H1 (cell line): ENCODE data around the gene GTSF1L. TPM values are rescaled to one million over a fixed set of nuclear protein-coding genes. Genes with fewer than 3 reads are reported as not detected.

Source experiments
- CTCF ChIA-PET: fragments of 300-600 bp; sonication (Branson Sonifier 250); formaldehyde crosslinking; loops from one replicate; lab custom pipeline; 2021; ENCODE audit not compliant: partially characterized antibody; lab: Charles Lee
- POLR2A ChIA-PET: fragments of 300-600 bp; sonication (Branson Sonifier 250); formaldehyde crosslinking; loops from one replicate; lab custom pipeline; 2021; ENCODE audit warnings: inconsistent platforms; ENCODE audit not compliant: partially characterized antibody; lab: Charles Lee
- DNase-seq, 2 experiments: peaks; one replicate each; pipeline versions ENCODE4 v3.0.0 to v3.0.0-alpha.2; 2010 to 2022; ENCODE audit warnings: low spot score in 2 of 2, low read depth in 1 of 2, mixed read lengths in 1 of 2
- FAIRE-seq: peaks from 2 replicates; lab custom pipeline; 2011; peaks lifted over from hg19 to GRCh38; lab: Jason Lieb, UNC
- H2AFZ ChIP-seq: 2 replicates; pipeline ENCODE4 v1.8.1; 2012; ENCODE audit warnings: low read length, inconsistent platforms
- H2AK5ac ChIP-seq: 2 replicates; pipeline ENCODE4 v1.6.1; 2013; ENCODE audit warnings: low read depth, low read length
- H2BK120ac ChIP-seq: replicated peaks from 2 replicates; pipeline ENCODE3; 2013; ENCODE audit warnings: low read depth, low read length, inconsistent platforms
- H2BK12ac ChIP-seq: 2 replicates; pipeline ENCODE4 v1.6.1; 2013; ENCODE audit warnings: low read depth, low read length
- H2BK15ac ChIP-seq: 2 replicates; pipeline ENCODE4 v1.6.1; 2013; ENCODE audit warnings: low read length
- H2BK20ac ChIP-seq: 2 replicates; pipeline ENCODE4 v1.6.1; 2013; ENCODE audit warnings: low read length
- H2BK5ac ChIP-seq: 2 replicates; pipeline ENCODE4 v1.6.1; 2013; ENCODE audit warnings: low read depth, low read length
- H3K14ac ChIP-seq: 2 replicates; pipeline ENCODE4 v1.6.1; 2013; ENCODE audit warnings: inconsistent platforms; ENCODE audit not compliant: insufficient read length
- H3K18ac ChIP-seq: 2 replicates; pipeline ENCODE4 v1.6.1; 2013; ENCODE audit warnings: low read length; ENCODE audit errors: extremely low read depth
- H3K23ac ChIP-seq: 2 replicates; pipeline ENCODE4 v1.6.1; 2013; ENCODE audit warnings: inconsistent platforms; ENCODE audit not compliant: insufficient read length
- H3K23me2 ChIP-seq: 2 replicates; pipeline ENCODE4 v1.6.1; 2013; ENCODE audit warnings: low read depth, low read length
- H3K27ac ChIP-seq: 2 replicates; pipeline ENCODE4 v1.6.1; 2011; ENCODE audit warnings: low read depth, low read length, inconsistent platforms
- H3K27me3 ChIP-seq, 4 experiments: replicated peaks in 1 of 4; 1 replicate in 1 of 4; 2 replicates in 3 of 4; pipeline versions ENCODE4 v1.6.1 to v1.8.1; 2011 to 2013; ENCODE audit warnings: low read length in 3 of 4, mild to moderate bottlenecking in 3 of 4, inconsistent platforms in 2 of 4, mixed read lengths in 2 of 4, moderate library complexity in 1 of 4; ENCODE audit not compliant: control insufficient read depth in 3 of 4, insufficient read depth in 3 of 4; ENCODE audit errors: extremely low read depth in 1 of 4
- H3K36me3 ChIP-seq, 4 experiments: 2 replicates each; pipeline versions ENCODE4 v1.6.1 to v1.8.1; 2011 to 2013; ENCODE audit warnings: mild to moderate bottlenecking in 4 of 4, low read length in 3 of 4, moderate library complexity in 2 of 4, control low read depth in 1 of 4, inconsistent platforms in 1 of 4; ENCODE audit not compliant: insufficient read depth in 4 of 4, control insufficient read depth in 2 of 4
- H3K4ac ChIP-seq: replicated peaks from 2 replicates; pipeline ENCODE3; 2013; ENCODE audit warnings: low read length, low read depth, mixed read lengths, inconsistent platforms; ENCODE audit not compliant: insufficient read length
- H3K4me1 ChIP-seq, 4 experiments: replicated peaks in 1 of 4; 1 replicate in 1 of 4; 2 replicates in 3 of 4; pipeline versions ENCODE4 v1.6.1 to v1.8.1; 2011 to 2013; ENCODE audit warnings: low read length in 3 of 4, inconsistent platforms in 2 of 4, mixed read lengths in 1 of 4; ENCODE audit not compliant: insufficient read depth in 4 of 4, control insufficient read depth in 3 of 4
- H3K4me2 ChIP-seq, 2 experiments: 2 replicates each; pipeline versions ENCODE4 v1.6.1 to v1.8.1; 2011 to 2013; ENCODE audit warnings: low read depth in 2 of 2, low read length in 2 of 2, control low read depth in 1 of 2, inconsistent platforms in 1 of 2, mild to moderate bottlenecking in 1 of 2; ENCODE audit not compliant: insufficient read depth in 1 of 2
- H3K4me3 ChIP-seq, 4 experiments: fragments of 200-600, 300-600 bp in 1 of 4; sonication (generic), shearing (Covaris generic), sonication (Bioruptor Twin) in 1 of 4; 2 replicates each; pipeline versions ENCODE4 v1.5.1 to v1.8.1; 2011 to 2016; ENCODE audit warnings: low read length in 4 of 4, low read depth in 3 of 4, control low read depth in 2 of 4, inconsistent platforms in 2 of 4, mild to moderate bottlenecking in 2 of 4, mixed read lengths in 1 of 4, moderate library complexity in 1 of 4; ENCODE audit not compliant: insufficient read depth in 2 of 4; ENCODE audit errors: extremely low read depth in 1 of 4
- H3K56ac ChIP-seq: replicated peaks from 2 replicates; pipeline ENCODE3; 2013; ENCODE audit warnings: low read depth, mild to moderate bottlenecking, mixed read lengths, low read length, inconsistent platforms; ENCODE audit not compliant: insufficient read length
- H3K79me1 ChIP-seq: 2 replicates; pipeline ENCODE4 v1.6.1; 2013; ENCODE audit warnings: low read depth, low read length, control low read depth
- H3K79me2 ChIP-seq, 2 experiments: 2 replicates each; pipeline versions ENCODE4 v1.6.1 to v1.8.1; 2012 to 2013; ENCODE audit warnings: low read length in 2 of 2, mild to moderate bottlenecking in 2 of 2, inconsistent platforms in 1 of 2; ENCODE audit not compliant: insufficient read depth in 2 of 2, control insufficient read depth in 1 of 2
- H3K9ac ChIP-seq, 4 experiments: replicated peaks in 1 of 4; 1 replicate in 1 of 4; 2 replicates in 3 of 4; pipeline versions ENCODE4 v1.6.1 to v1.8.1; 2011 to 2013; ENCODE audit warnings: low read depth in 3 of 4, low read length in 3 of 4, control low read depth in 2 of 4, mild to moderate bottlenecking in 2 of 4, moderate library complexity in 2 of 4, inconsistent platforms in 1 of 4; ENCODE audit errors: extremely low read depth in 1 of 4
- H3K9me3 ChIP-seq, 2 experiments: 2 replicates each; pipeline versions ENCODE4 v1.6.1 to v1.8.1; 2012 to 2013; ENCODE audit warnings: mild to moderate bottlenecking in 2 of 2, moderate library complexity in 2 of 2, control low read depth in 1 of 2, inconsistent platforms in 1 of 2, low read depth in 1 of 2, low read length in 1 of 2, mixed read lengths in 1 of 2; ENCODE audit not compliant: insufficient read depth in 2 of 2
- H4K20me1 ChIP-seq, 2 experiments: replicated peaks in 1 of 2; 2 replicates each; pipeline versions ENCODE3 to v1.8.1; 2011 to 2013; ENCODE audit warnings: inconsistent platforms in 2 of 2, low read length in 2 of 2, mild to moderate bottlenecking in 1 of 2; ENCODE audit not compliant: insufficient read depth in 2 of 2, control insufficient read depth in 1 of 2
- H4K5ac ChIP-seq: 2 replicates; pipeline ENCODE4 v1.6.1; 2013; ENCODE audit warnings: low read length, low read depth, mixed read lengths, inconsistent platforms; ENCODE audit not compliant: insufficient read length
- H4K8ac ChIP-seq: 2 replicates; pipeline ENCODE4 v1.8.0; 2013; ENCODE audit warnings: mild to moderate bottlenecking, moderate library complexity, low read length, inconsistent platforms; ENCODE audit not compliant: insufficient read depth; ENCODE audit errors: extremely low read depth
- H4K91ac ChIP-seq: replicated peaks from 2 replicates; pipeline ENCODE3; 2013; ENCODE audit warnings: low read length, mixed read lengths, inconsistent platforms; ENCODE audit not compliant: insufficient read length
- GABPA ChIP-seq: IDR thresholded peaks from 2 replicates; pipeline ENCODE4 v1.6.1; 2011; ENCODE audit warnings: mild to moderate bottlenecking, low read length, moderate library complexity, borderline replicate concordance; ENCODE audit not compliant: insufficient read depth
- MAFK ChIP-seq: IDR thresholded peaks from 2 replicates; pipeline ENCODE4 v1.6.1; 2012; ENCODE audit warnings: low read depth, mild to moderate bottlenecking, improper control_type of control experiment, low read length
- PHF8 ChIP-seq: fragments of 200-600 bp; sonication (generic); conservative IDR thresholded peaks from 2 replicates; pipeline ENCODE4 v1.7.1; 2012; ENCODE audit warnings: low read depth, mild to moderate bottlenecking, inconsistent platforms, low read length, moderate library complexity
- POLR2AphosphoS5 ChIP-seq: IDR thresholded peaks from 2 replicates; pipeline ENCODE4 v1.6.1; 2011; ENCODE audit warnings: low read depth, low read length
- TAF1 ChIP-seq: IDR thresholded peaks from 2 replicates; pipeline ENCODE4 v1.6.1; 2011; ENCODE audit warnings: mild to moderate bottlenecking, low read depth, low read length
- WGBS, 2 experiments: shearing (Covaris generic) in 1 of 2; methylation state at CpG; one replicate each; pipeline versions ENCODE4 v1.1.6 to v1.1.7; 2013 to 2015; ENCODE audit warnings: low lambda C conversion rate in 2 of 2, mixed read lengths in 2 of 2, inconsistent platforms in 1 of 2, low coverage in 1 of 2, missing lambda C conversion rate in 1 of 2; ENCODE audit not compliant: insufficient replicate concordance in 2 of 2, insufficient coverage in 1 of 2, insufficient read length in 1 of 2; ENCODE audit errors: extremely low coverage in 1 of 2, missing lambda C conversion rate in 1 of 2; 5-methylcytosine and 5-hydroxymethylcytosine counted together
- polyA plus RNA-seq, 7 experiments: library from polyadenylated mRNA; depleted of rRNA in 3 of 7; stranded (reverse) in 5 of 7; unstranded in 2 of 7; fragments of >200 nt in 5 of 7; fragments of 200-250 nt in 2 of 7; gene quantifications; 1 replicate in 5 of 7; 2 replicates in 1 of 7; 4 replicates in 1 of 7; pipeline versions ENCODE4 v1.2.1 to v1.2.3, GENCODE V29; 2011 to 2013; ENCODE audit warnings: missing spikeins in 2 of 7, mixed read lengths in 2 of 7
- total RNA-seq: library from RNA; stranded (reverse); fragmentation: NEBNext Ultra II Directional; extraction: Animal tissue kit (Norgen Biotek cat#: 25700); gene quantifications from 2 replicates; pipeline ENCODE4 v1.2.1, GENCODE V29; 2021
- TF ChIP-seq, protein P1 (sequence below): IDR thresholded peaks from 2 replicates; pipeline ENCODE4 v1.6.1; 2011; ENCODE audit warnings: low read depth, mild to moderate bottlenecking, low read length; ENCODE audit not compliant: insufficient read depth
- TF ChIP-seq, protein P2 (sequence below): IDR thresholded peaks from 2 replicates; pipeline ENCODE4 v1.6.1; 2011; ENCODE audit warnings: low read length, improper control_type of control experiment

Gene GTSF1L
- total and polyA plus RNA-seq, 2 of the 8 experiments (the other 6 are each of a cell fraction or from before 2014, with no cell fraction given), result not detected

DNA sequence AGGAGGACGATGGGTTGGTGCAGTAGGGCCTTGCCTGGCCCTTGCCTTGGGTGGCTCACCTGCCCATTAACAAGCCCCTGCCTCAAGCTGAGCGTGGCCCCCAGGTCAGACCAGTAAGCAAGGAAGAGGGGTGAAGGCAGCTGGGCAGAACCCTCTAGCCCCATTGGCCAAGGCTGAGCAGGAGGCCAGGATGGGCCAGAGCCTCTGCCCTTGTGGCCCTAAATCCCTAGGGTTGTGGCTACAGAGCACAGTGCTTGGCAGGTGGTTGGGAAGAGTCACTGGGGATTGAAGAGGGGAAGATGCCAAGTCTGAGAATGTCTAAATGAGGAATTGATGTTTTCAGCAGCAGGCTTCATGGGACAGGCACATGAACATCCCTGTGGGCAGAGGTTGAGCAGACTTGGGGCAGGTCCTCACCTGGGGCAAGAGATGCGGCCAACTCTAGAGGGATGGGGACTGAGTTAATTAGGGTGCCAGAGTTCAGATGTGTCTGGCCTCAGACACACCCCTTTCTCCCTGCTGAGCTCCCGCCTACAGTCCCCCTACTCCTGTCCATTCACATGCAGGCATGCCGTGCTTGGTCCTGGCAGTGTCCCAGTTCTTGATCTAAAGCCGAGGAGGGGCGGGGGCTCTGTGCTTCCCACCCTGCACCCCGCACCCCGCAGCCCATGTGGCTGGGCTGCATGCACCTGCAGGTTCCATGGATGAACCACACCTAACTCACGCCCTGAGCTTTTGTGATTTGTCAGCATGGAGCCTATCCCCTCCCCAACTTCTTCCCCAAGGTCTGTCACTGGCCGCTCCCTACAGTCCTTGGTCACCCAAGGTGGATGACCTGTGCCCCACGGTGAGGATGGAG is 9.8 kb downstream of the GTSF1L start:
- no peak overlapping the region for H3K23ac ChIP-seq
- no peak overlapping the region for H3K4me2 ChIP-seq
- no peak overlapping the region for H4K91ac ChIP-seq
- no peak overlapping the region for H2BK15ac ChIP-seq
- H2BK120ac ChIP-seq, result no peak overlapping the region
- FAIRE-seq (no peak), DNase-seq (no peak)
- H4K20me1 ChIP-seq, result peaks cover 1 to 2% of the 10 kb centered on the region in 2 experiments
- no peak overlapping the region for H2AK5ac ChIP-seq
- CTCF ChIA-PET, result interaction anchor here (0.6 to 1.1 kb wide), 4 partner anchors 12 to 1616 kb away, joined by 3 to 5 read pairs (median 3); no protein-coding TSS in a partner anchor
- H4K5ac ChIP-seq, result no peak overlapping the region
- H2BK20ac ChIP-seq, result no peak overlapping the region
- no peak overlapping the region for H3K4me3 ChIP-seq
- H3K56ac ChIP-seq, result no peak overlapping the region
- no peak overlapping the region for H4K8ac ChIP-seq
- peaks cover 0 to 12% (median 2%) of the 10 kb centered on the region in 4 experiments; a peak in 3 of 7 replicates for H3K4me1 ChIP-seq
- no peak overlapping the region for H3K4ac ChIP-seq
- H3K27ac ChIP-seq, result no peak overlapping the region
- no peaks in the 10 kb centered on the region; the same call in 1 of the 2 replicates for H3K79me1 ChIP-seq
- H2BK12ac ChIP-seq, result no peak overlapping the region
- H3K79me2 ChIP-seq, result no peaks in the 10 kb centered on the region; a peak in 1 of 4 replicates
- 93% methylated on average over 9 of the region's 12 CpGs; no CpG with 5 or more reads in 1 of the 2 experiments for WGBS, 2 experiments
- H2BK5ac ChIP-seq, result no peak overlapping the region
- H3K14ac ChIP-seq, result no peak overlapping the region
- no peak overlapping the region for H3K18ac ChIP-seq
- POLR2A ChIA-PET, result interaction anchor here (0.6 to 1.7 kb wide), 3 partner anchors 37 to 491 kb away, joined by 3 to 8 read pairs (median 6); partner anchors contain the start of gene SRSF6
- no peak overlapping the region for H2AFZ ChIP-seq
- no peaks in the 10 kb centered on the region; a peak in 1 of 7 replicates for H3K27me3 ChIP-seq
- H3K23me2 ChIP-seq, result 0 out of 2 replicates have a peak, but pooled peaks cover 2% of the 10 kb centered on the region
- H3K36me3 ChIP-seq, result peaks cover 12 to 18% (median 15%) of the 10 kb centered on the region in 4 experiments; a peak in 6 of 8 replicates
- no peaks in the 10 kb centered on the region for H3K9me3 ChIP-seq
- H3K9ac ChIP-seq, result no peak overlapping the region
- peak; percentile 26; the same call in 1 of the 2 replicates for TF ChIP-seq POLR2AphosphoS5
- TF ChIP-seq, protein P1, sequence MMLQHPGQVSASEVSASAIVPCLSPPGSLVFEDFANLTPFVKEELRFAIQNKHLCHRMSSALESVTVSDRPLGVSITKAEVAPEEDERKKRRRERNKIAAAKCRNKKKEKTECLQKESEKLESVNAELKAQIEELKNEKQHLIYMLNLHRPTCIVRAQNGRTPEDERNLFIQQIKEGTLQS, result no peak
- TF ChIP-seq TAF1, result no peak
- TF ChIP-seq, protein P2, sequence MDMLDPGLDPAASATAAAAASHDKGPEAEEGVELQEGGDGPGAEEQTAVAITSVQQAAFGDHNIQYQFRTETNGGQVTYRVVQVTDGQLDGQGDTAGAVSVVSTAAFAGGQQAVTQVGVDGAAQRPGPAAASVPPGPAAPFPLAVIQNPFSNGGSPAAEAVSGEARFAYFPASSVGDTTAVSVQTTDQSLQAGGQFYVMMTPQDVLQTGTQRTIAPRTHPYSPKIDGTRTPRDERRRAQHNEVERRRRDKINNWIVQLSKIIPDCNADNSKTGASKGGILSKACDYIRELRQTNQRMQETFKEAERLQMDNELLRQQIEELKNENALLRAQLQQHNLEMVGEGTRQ, result no peak
- TF ChIP-seq PHF8, result no peak
- no peak for TF ChIP-seq MAFK
- no peak for TF ChIP-seq GABPA
